ENCODE results near the gene MAP3K7CL.
A peak's percentile ranks its signal among the peaks of the same experiment; 100 is the strongest.

The MAP3K7CL gene

DNA sequence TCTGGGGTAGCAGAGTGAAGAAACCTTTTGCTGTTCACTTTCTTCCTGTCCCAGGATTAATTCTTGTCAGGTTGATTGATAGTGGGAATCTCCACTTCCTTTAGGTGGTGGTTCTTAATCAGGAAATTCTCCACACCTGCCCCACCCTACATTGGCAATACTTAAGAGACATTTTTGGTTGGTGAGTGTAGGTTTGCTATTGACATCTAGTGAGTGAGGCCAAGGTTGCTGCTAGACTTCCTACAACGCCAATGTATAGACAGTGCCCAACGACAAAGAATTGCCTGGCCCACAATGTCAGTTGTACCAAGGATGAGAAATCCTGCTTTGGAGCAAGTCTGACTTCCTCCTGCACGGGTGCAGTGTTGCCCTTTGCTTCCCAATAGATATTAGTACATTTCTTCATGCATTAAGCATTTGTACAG, 38.5 kb downstream of the MAP3K7CL start:
- DNase-seq = peak; percentile 51 to 66

- peak in 1 of 2 donors; percentile 63 for DNase-seq
Measured at GRCh38 chr21:29170944-29171343, 40.5 kb downstream of the MAP3K7CL start.

- peak; percentile 83 to 88 for DNase-seq
Measured at GRCh38 chr21:29172282-29172681, 41.8 kb downstream of the MAP3K7CL start.

DNA sequence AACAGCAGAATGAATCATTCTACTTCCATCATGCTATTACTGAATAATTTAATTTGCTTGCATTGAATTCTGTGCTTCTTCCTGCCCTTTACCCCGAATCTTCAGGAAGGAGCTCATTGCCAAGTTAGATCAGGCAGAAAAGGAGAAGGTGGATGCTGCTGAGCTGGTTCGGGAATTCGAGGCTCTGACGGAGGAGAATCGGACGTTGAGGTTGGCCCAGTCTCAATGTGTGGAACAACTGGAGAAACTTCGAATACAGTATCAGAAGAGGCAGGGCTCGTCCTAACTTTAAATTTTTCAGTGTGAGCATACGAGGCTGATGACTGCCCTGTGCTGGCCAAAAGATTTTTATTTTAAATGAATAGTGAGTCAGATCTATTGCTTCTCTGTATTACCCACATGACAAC, 44.2 kb downstream of the MAP3K7CL start:
- no peak for DNase-seq

GRCh38 chr21:29175408-29176134, 45.1 kb downstream of the MAP3K7CL start:
- no peak for DNase-seq

DNA sequence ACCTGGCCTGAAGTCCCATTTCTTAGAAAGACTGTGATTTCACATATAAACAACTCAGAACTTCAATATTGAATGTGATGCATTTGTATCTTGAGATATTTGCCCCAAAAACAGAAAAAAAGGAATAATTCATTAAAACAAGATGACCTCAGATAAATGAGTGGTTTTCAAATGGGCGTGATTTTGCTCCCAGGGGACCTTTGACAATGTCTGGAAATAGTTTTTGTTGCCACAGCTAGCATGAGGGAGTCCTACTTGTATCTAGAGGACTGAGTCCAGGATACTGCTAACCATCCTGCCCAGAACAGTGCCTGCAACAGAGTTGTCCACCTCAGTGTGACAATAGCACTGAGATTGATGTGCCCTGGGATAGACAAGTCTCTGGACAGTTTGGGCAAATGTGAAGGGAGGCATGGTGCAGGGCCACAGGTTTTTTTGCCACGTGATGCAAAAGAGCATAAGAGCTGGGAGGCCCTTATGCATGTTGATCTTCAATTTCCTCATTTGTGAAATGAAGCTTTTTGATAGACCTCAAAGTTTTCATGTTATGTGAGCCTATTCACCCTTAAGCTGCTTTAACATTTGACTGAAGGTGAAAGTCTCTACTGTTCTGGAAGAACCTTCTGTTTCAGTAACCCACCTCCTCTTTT, 46.2 kb downstream of the MAP3K7CL start:
- DNase-seq = no peak

DNA sequence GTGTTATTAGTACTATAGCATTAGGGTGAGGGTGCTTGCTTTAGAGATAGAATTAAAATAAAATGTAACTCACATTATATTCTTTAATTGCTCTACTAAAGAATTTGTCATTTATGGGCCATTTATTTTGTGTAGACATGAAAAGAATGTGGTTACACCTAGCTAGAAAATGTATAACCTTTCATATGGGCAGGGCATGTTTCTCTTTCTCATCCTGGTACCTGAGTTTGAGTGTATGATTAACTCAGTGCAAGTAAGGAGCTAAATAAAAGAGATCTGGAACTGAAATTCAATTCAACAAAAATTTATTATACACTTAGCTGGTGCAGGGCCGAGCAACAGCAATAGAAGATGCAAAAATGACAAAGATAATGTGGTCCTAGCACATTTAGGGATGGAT, 47.4 kb downstream of the MAP3K7CL start:
- no peak for DNase-seq

GRCh38 chr21:29178926-29179325, 48.5 kb downstream of the MAP3K7CL start:
- DNase-seq = no peak

- no peak for DNase-seq
Measured at GRCh38 chr21:29179503-29179902, 49.1 kb downstream of the MAP3K7CL start.

DNA sequence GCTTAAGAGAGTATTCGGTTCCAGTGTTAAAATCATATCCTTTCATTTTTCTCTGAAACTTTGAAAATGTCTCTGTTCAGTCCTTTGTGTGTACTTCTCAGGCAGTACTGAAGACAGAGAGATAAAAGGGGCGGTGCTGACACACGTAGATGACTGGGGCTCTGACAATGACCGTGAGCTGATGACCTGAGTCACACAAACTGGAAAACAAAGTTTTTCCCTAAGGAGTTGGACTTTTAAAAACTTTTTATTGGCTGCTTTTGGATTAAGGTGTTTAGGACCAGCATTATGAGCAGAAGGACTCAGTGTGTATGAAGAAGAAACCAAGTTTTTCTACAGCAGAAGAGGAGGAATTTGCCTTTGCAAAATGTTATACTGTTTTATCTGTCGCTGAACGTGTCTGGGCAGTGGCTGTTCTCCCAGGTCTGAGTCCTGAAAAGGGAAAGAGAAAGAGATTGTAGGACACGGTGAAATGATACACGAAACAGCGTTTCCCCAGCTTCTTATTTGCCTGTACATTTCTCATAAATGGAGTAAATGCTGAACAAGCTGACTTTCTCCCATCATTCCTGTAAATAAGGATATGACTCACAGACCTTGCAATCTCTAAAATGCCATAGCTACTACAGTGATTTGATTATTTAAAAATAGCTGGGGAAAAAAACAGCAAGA, 51.5 kb downstream of the MAP3K7CL start:
- DNase-seq = peak; percentile 91 to 95

- peak; percentile 68 to 87 for DNase-seq
Measured at GRCh38 chr21:29182691-29183092, 52.2 kb downstream of the MAP3K7CL start.

- DNase-seq = peak; percentile 81 to 94
Measured at GRCh38 chr21:29184037-29184436, 53.6 kb downstream of the MAP3K7CL start.

DNA sequence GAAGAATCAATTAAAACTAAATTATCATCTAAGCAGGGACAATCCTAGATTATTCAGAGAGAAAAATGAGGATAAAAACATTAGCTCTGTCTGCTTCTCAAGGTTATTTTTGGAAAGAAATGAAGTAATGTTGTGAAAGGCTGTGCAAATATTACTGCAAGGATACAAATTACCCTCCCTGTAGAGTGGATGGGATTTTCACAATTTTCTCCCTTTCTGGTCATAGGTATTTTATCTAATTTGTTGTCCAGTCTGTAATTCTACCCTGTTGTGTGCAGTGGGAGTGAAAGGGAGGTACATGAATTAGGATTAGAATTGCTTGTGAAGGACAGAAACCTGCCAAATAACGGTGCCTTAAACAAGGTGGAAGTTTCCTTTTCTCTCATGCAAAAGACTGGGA, 54.7 kb downstream of the MAP3K7CL start:
- DNase-seq = peak; percentile 66 to 81

GRCh38 chr21:29185633-29186032, 55.2 kb downstream of the MAP3K7CL start:
- no peak for DNase-seq

DNA sequence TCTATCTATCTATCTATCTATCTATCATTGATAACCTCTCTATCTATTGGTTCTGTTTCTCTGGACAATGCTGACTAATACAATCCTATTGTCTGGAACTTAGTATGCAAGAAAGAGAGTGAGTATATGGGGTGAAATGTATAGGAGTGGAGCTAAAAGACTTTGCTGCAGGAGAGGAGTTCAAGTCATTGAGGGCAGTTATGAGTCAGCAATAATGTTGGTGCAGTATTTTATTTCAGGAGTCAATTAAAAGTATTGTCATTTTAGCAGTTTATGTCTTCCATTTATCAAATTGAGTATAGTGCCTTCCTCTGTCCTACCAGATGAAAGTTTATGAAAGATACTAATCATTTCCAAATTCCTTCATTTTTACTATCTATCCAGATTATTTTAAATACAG, 55.8 kb downstream of the MAP3K7CL start:
- no peak for DNase-seq

DNA sequence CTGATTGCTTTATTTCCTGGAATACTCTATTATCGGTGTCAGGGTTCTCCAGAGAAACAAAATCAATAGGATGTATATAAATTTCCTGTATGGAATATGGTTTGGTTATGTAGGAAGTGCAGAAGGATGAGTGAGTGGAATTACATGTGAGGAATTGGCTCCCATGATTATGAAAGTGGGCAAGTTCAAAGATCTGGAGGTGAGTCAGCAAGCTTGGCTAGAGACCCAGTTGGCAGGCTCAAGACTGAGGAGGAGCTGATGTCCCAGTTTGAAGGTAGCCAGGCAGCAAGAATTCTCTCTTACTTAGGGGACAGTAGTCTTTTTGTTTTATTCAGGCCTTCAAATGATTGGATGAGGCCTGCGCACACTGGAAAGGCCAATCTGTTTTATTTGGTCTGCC, 57.5 kb downstream of the MAP3K7CL start:
- DNase-seq = no peak

DNA sequence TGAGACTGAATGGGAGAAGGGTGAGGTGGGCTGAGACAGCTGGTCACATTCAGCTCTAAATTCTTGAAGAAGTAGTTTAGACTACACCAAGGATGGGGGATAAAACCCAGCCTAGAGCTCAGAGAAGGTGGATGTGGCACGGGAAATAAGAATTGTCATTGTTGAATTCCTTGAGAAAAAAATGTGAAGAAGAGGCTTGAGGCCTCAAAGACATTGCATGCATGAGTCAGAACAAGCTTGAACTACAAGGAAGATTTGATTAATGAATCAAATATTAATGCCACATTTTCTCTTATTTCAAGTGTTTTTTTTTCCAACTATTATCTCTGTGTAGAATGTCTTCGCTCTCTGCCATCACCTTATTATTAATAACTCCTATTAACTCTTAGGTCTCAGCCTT, 58.9 kb downstream of the MAP3K7CL start:
- DNase-seq = no peak

DNA sequence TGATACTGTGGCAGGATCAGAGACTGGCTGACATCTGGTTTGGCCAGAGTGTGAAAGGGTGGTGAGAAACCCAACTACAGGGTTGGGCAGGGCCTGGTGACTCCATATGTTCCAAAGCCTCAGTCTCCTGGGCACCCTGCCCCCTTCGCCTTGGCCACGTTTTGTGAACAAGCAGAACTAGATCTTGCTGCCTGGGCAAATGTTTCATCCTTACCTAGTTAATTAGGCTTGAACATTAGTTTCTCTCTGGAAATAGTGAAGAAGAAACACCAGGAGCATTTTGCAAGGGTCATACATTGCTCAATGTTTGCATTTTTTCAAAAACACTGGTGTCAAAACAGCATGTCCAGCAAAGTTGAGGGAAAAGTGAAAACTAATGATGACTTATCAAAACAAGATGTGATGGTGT, 60.5 kb downstream of the MAP3K7CL start:
- DNase-seq = peak; percentile 83 to 89

- no peak for DNase-seq
Measured at GRCh38 chr21:29193072-29193471, 62.6 kb downstream of the MAP3K7CL start.

DNA sequence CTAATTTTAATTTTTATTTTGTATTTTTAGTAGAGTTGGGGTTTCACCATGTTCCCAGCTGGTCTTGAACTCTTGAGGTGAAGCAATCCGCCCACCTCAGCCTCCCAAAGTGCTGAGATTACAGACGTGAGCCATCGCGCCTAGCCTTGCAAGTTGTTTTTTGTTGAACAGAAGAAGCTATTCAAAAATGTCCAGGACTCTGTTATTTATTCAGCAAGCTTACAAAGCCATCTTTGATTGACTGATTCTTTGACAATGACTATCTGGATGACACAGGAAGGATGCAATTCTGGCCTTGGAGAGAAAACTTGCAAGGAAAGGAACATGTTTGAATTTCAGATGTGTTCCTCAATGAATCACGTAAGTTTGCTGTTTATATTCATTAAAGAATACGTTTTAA, 63.5 kb downstream of the MAP3K7CL start:
- peak; percentile 37 to 65 for DNase-seq

DNA sequence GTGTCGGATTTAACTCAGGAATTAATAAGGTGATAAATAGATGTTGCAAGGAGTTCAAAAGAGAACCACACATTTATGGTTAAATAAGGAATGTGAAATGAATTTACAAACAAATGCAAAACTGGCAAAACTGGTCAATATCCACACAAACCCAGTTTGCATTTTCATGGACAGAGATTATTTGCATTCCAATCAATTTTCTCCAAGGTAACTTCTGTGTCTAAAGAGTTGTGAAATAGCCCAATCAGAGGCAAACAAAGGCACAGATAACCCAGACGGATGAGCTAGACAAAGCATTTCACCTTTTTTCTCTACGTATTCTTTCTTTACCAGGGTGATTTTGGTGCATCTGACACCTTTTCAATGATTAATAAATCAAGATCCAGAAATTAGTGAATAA, 63.9 kb downstream of the MAP3K7CL start:
- DNase-seq = no peak

DNA sequence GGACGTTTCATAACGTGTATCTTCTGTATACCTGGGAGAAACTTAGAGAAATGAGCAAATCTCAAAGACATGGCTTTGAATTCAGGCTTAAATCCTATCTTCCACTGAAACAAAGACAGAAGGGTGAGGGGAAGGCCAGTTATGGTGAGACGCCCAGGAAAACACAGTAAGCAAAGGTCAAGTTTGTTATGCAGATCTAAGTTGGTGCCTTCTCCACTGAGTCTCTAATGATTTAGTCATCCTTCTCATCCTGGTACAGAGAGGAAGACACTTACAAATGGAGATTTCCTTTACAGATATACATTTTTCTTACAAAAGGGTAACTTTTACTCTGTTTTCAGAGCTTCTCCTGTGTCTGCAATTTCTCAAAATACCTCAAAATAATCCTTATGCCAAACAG, 64.4 kb downstream of the MAP3K7CL start:
- peak in 1 of 2 donors; percentile 37 for DNase-seq

DNA sequence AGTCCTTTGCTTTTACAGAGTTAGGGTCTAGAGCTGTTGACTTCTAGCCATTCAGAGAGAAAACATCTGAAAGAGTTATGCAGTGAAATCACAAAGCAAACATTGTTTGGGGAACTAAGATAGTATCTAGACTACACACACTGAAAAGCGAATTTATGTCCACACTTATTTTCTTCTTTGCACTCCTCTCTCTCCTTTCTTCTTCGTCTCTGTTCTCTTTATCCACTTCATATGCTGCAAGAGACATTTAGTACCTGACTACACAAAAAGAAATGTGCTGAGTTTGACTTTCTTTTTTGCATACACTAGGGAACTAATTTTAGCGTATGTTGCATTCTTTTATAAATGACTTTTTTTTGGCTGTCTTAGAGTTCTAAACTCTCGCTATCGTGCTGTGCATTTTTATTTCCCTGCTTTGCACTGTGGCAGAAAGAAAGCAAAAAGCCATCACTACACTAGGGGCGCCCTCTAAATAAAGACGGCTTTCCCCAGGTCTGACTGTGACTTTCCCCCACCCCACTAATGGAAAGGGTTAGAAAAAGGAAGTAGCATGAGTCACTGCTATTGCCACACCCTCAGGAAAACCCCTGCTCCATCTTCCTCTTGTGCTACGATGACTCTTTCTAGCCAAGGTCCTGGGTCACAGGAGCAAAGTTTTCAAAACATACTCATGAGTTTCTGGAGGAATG, 65.7 kb downstream of the MAP3K7CL start:
- peak; percentile 99 for DNase-seq
